Lower leg skin (tissue), 3 donors: Measurements from ENCODE around the gene KLHL40.

ENCODE experiments used
- POLR2A ChIP-seq, 2 donors: fragments of 450-650 bp; IDR thresholded peaks; one replicate each; pipeline ENCODE4 v1.6.1; 2016 to 2017; ENCODE audit warnings: antibody characterized with exemption in 2 of 2, mild to moderate bottlenecking in 1 of 2, moderate library complexity in 1 of 2
- TF ChIP-seq, protein P1 (sequence below), 3 donors: fragments of 450-650 bp; IDR thresholded peaks; one replicate each; pipeline ENCODE4 v1.5.1; 2016; ENCODE audit warnings: antibody characterized with exemption in 3 of 3, mild to moderate bottlenecking in 3 of 3, moderate library complexity in 2 of 3

DNA sequence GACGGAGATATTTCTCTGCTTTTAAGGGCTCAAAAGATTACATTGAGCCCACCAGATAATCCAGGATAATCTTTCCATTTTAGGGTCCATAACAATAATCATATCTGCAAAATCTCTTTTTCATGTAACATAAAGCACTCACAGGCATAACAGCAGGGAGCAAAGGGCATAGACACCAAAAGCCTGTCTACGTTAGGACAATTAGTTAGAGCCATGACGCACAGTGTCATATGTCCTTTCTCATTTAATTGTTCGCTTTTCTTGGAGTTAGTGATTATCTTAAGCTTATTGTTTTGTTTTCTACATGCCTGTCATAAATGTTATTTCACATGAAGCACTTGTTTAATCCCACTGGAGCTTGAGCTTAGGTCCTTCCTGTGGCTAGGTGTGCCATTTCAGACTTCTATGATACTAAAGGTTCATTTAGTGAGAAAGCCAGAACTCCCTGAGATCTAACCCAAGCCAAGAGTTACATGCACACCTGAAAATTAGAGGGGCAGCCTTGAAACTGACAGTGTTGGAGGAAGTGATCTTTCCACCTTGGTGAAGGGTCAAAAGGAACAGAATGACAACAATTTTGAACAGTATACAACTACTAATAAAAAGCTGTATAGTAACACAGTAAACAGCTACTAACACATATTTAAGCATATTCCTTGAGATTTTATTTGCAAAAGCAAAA, 29.0 kb downstream of the KLHL40 start:
- TF ChIP-seq, protein P1, sequence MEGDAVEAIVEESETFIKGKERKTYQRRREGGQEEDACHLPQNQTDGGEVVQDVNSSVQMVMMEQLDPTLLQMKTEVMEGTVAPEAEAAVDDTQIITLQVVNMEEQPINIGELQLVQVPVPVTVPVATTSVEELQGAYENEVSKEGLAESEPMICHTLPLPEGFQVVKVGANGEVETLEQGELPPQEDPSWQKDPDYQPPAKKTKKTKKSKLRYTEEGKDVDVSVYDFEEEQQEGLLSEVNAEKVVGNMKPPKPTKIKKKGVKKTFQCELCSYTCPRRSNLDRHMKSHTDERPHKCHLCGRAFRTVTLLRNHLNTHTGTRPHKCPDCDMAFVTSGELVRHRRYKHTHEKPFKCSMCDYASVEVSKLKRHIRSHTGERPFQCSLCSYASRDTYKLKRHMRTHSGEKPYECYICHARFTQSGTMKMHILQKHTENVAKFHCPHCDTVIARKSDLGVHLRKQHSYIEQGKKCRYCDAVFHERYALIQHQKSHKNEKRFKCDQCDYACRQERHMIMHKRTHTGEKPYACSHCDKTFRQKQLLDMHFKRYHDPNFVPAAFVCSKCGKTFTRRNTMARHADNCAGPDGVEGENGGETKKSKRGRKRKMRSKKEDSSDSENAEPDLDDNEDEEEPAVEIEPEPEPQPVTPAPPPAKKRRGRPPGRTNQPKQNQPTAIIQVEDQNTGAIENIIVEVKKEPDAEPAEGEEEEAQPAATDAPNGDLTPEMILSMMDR (IDR thresholded peaks at IDR 0.05) = no peak
- TF ChIP-seq POLR2A (IDR thresholded peaks at IDR 0.05) = no peak
